ENCODE data around the gene ANAPC10.

DNA sequence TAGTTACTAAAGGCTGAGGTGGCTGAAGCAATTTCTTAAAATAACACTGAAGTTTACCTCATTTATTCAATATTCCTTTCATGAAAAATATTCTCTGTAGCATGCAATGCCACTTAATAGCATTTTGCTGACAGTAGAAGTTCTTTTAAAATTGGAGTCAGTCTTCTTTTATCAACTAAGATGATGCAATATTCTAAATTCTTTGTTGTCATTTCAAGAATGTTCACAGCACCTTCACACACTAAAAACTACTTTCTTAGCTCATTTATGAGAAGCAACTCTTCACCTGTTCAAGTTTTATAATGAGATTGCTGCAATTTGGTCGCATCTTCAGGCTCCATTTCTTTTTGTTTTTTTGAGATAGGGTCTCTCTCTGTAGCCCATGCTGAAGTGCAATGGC is 48.8 kb downstream of the ANAPC10 start:
- TF ChIP-seq, protein P1, sequence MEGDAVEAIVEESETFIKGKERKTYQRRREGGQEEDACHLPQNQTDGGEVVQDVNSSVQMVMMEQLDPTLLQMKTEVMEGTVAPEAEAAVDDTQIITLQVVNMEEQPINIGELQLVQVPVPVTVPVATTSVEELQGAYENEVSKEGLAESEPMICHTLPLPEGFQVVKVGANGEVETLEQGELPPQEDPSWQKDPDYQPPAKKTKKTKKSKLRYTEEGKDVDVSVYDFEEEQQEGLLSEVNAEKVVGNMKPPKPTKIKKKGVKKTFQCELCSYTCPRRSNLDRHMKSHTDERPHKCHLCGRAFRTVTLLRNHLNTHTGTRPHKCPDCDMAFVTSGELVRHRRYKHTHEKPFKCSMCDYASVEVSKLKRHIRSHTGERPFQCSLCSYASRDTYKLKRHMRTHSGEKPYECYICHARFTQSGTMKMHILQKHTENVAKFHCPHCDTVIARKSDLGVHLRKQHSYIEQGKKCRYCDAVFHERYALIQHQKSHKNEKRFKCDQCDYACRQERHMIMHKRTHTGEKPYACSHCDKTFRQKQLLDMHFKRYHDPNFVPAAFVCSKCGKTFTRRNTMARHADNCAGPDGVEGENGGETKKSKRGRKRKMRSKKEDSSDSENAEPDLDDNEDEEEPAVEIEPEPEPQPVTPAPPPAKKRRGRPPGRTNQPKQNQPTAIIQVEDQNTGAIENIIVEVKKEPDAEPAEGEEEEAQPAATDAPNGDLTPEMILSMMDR (conservative IDR thresholded peaks at IDR 0.05; ENCODE audit: low read depth, low read length), result no peak
- TF ChIP-seq RCOR1 (IDR thresholded peaks at IDR 0.05; ENCODE audit: insufficient replicate concordance, low read length), result no peak

Data from IMR-90 (cell line).